Measurements from ENCODE around the gene DCAF11.

DCAF11 gene

DNA sequence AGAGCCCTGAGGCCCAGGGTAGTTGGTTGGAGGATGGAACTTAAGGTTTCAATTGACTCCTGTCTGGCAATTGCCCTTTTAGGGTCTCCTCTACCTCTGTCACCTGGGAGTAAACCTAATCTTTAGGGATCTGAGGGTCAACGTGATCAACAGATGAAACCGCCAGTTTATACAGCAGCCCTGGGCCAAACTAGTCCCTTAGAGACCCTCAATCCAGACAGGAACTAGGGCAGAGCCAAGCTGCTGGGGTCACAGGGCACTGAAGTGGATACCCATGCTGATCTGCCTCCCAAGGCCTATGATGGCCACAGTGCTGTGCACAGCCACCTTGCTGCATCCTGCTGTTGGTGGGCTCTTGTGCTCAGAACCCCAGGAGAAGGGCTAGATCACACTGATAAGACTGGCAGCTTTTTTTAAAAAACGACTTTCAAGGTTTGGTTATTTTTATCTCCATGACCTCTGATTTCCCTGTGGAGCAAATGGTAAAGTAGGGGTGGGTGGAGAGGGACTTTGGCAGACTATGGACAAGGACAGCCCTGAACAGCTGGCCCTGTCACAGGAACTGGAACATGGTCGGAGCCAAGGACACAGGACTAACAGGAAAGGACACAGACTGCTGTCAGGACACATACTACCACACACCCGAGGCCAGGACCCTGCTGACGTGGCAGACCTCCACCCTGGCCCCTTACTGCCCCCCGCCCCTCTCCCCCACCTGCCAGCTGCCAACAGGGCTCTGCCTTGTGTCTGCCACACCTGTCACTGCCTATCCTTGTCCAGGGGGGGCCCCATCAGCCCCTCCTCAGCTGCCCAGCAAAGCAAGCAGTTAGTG lies 16.4 kb downstream of the DCAF11 start:
- peaks cover 5% of the 10 kb centered on the region for H3F3A ChIP-seq (ENCODE audit: insufficient read depth)
- H2AFZ ChIP-seq (ENCODE audit: low read depth, low read length, severe bottlenecking): no peak overlapping the region
- H3K79me2 ChIP-seq (ENCODE audit: insufficient read depth, low read length): no peaks in the 10 kb centered on the region
- no peaks in the 10 kb centered on the region for H3K9me2 ChIP-seq (replicated peaks; ENCODE audit: insufficient read depth, low read length)
- no peak overlapping the region for H3K4me2 ChIP-seq (ENCODE audit: low read depth, low read length, poor library complexity, severe bottlenecking)
- H3K4me3 ChIP-seq (ENCODE audit: insufficient read depth, low read length, poor library complexity, severe bottlenecking): no peak overlapping the region
- TF ChIP-seq CTCF (IDR thresholded peaks at IDR 0.05; ENCODE audit: insufficient read depth, low read length, poor library complexity, severe bottlenecking) (no peak), EZH2phosphoT487 (conservative IDR thresholded peaks at IDR 0.05; ENCODE audit: low read length) (no peak)
- H3K27ac ChIP-seq (ENCODE audit: low read depth, low read length): no peak overlapping the region
- no peak overlapping the region for H3K9ac ChIP-seq (ENCODE audit: low read length)
- no peaks in the 10 kb centered on the region for H3K9me3 ChIP-seq (ENCODE audit: insufficient read depth, low read length)
- no peaks in the 10 kb centered on the region for H4K20me1 ChIP-seq (ENCODE audit: low read depth, low read length)
- H3K27me3 ChIP-seq (ENCODE audit: low read length): no peaks in the 10 kb centered on the region
- no peaks in the 10 kb centered on the region for H3K36me3 ChIP-seq (ENCODE audit: low read length)

- Histone ChIP-seq H3K4me3 (ENCODE audit: insufficient read depth, low read length, poor library complexity, severe bottlenecking) (no peak overlapping the region), H3K27ac (ENCODE audit: low read depth, low read length) (no peak overlapping the region), H2AFZ (ENCODE audit: low read depth, low read length, severe bottlenecking) (no peak overlapping the region), H3K27me3 (ENCODE audit: low read length) (no peaks in the 10 kb centered on the region), H3K79me2 (ENCODE audit: insufficient read depth, low read length) (no peaks in the 10 kb centered on the region), H3K4me2 (ENCODE audit: low read depth, low read length, poor library complexity, severe bottlenecking) (no peak overlapping the region), H3K36me3 (ENCODE audit: low read length) (no peaks in the 10 kb centered on the region), H3K9ac (ENCODE audit: low read length) (no peak overlapping the region), H4K20me1 (ENCODE audit: low read depth, low read length) (no peaks in the 10 kb centered on the region), H3K9me2 (replicated peaks; ENCODE audit: insufficient read depth, low read length) (no peaks in the 10 kb centered on the region), H3K9me3 (ENCODE audit: insufficient read depth, low read length) (no peaks in the 10 kb centered on the region), H3F3A (ENCODE audit: insufficient read depth) (peaks cover 6% of the 10 kb centered on the region)
- no peak for TF ChIP-seq EZH2phosphoT487 (conservative IDR thresholded peaks at IDR 0.05; ENCODE audit: low read length)
- TF ChIP-seq CTCF (IDR thresholded peaks at IDR 0.05; ENCODE audit: insufficient read depth, low read length, poor library complexity, severe bottlenecking): no peak
Observed at GRCh38 chr14:24131549-24131966, 17.0 kb downstream of the DCAF11 start.

DNA sequence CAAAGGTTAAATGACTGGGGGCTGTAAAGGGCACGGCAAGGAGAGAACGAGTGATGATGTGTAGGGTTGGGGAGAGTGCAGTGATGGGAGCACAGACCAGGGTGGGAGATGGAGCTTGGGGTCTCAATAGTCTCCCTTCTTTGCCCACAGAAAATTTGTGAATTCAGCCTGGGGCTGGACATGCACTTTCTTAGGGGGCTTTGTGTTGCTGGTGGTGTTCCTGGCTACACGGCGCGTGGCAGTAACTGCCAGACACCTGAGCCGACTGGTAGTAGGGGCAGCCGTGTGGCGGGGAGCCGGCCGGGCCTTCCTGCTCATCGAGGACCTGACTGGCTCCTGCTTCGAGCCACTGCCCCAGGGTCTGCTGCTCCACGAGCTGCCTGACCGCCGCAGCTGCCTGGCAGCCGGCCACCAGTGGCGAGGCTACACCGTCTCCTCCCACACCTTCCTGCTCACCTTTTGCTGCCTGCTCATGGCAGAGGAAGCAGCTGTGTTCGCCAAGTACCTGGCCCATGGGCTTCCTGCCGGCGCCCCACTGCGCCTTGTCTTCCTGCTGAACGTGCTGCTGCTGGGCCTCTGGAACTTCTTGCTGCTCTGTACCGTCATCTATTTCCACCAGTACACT lies 17.6 kb downstream of the DCAF11 start:
- H3K9ac ChIP-seq (ENCODE audit: low read length): no peak overlapping the region
- H3K4me3 ChIP-seq (ENCODE audit: insufficient read depth, low read length, poor library complexity, severe bottlenecking): no peak overlapping the region
- H3F3A ChIP-seq (ENCODE audit: insufficient read depth): peaks cover 12% of the 10 kb centered on the region
- no peaks in the 10 kb centered on the region for H3K36me3 ChIP-seq (ENCODE audit: low read length)
- no peak overlapping the region for H2AFZ ChIP-seq (ENCODE audit: low read depth, low read length, severe bottlenecking)
- no peaks in the 10 kb centered on the region for H3K79me2 ChIP-seq (ENCODE audit: insufficient read depth, low read length)
- H3K27me3 ChIP-seq (ENCODE audit: low read length): no peaks in the 10 kb centered on the region
- no peaks in the 10 kb centered on the region for H3K9me3 ChIP-seq (ENCODE audit: insufficient read depth, low read length)
- H3K4me2 ChIP-seq (ENCODE audit: low read depth, low read length, poor library complexity, severe bottlenecking): no peak overlapping the region
- no peaks in the 10 kb centered on the region for H3K9me2 ChIP-seq (replicated peaks; ENCODE audit: insufficient read depth, low read length)
- no peak overlapping the region for H3K27ac ChIP-seq (ENCODE audit: low read depth, low read length)
- no peaks in the 10 kb centered on the region for H4K20me1 ChIP-seq (ENCODE audit: low read depth, low read length)
- TF ChIP-seq CTCF (IDR thresholded peaks at IDR 0.05; ENCODE audit: insufficient read depth, low read length, poor library complexity, severe bottlenecking): no peak
- TF ChIP-seq EZH2phosphoT487 (conservative IDR thresholded peaks at IDR 0.05; ENCODE audit: low read length): no peak
